ENCODE data around the gene SERF2.

DNA sequence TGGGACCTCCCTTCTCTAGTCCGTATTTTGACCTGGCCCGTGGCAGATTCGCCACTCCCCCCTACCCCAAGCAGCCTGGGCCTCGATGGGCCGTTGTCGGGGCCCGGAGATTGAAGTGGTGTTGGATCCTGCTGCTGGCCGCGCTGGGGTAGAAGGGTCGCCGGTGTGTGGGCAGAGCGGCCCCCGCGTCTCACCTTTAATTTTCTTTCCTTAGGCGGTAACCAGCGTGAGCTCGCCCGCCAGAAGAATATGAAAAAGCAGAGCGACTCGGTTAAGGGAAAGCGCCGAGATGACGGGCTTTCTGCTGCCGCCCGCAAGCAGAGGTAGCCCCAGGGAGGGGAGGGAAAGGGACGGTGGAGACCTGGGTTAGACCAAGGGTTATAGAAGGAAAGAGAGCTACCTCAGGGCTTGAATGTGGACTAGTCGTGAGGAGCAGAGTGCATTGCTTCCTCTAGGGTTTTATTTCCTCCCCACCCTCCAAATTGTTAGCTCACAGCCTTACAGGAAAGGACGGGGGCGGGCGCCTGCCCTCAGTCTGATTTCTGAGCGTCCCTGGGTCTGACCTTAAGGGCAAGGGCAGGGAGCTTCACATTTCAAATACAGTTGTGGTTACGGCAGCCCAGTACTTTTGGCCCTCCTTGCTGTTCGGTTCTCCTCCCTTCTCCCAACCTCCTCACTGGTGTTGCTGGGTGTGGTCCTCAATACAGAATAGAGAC lies 799 bp downstream of the SERF2 start:
- TF ChIP-seq POLR2A (IDR thresholded peaks at IDR 0.05; ENCODE audit: low read length) (no peak), GATA1 (IDR thresholded peaks at IDR 0.05; ENCODE audit: low read depth, low read length) (no peak)
